ENCODE measurements around the gene VWA7. TPM values are rescaled to one million over a fixed set of nuclear protein-coding genes. Genes with fewer than 3 reads are reported as not detected.
A peak's percentile ranks its signal among the peaks of the same experiment; 100 is the strongest.

Gene VWA7
- polyA plus RNA-seq, 2 of the 4 experiments (the other 2 are of a cell fraction): 1.1 TPM

DNA sequence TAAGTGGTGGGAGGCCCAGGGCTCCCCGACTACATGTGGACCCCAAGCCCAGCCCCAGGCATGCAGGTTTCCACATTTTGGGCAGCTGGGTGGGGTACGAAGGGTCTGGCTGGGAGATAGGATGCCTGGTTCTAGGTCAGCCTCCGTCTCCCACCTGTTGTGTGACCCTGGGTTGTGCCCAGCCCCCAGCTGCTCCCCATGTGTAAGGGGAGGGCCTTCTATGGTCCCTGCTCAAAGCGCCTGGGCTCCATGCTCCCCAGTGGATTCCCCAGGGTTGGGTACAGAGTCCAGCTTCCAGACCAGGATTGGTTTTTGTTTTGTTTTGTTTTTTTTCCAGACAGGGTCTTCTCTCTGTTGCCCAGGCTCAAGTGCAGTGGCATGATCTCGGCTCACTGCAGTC is 1.1 kb upstream of the VWA7 start (continued):
- TF ChIP-seq, protein P1, sequence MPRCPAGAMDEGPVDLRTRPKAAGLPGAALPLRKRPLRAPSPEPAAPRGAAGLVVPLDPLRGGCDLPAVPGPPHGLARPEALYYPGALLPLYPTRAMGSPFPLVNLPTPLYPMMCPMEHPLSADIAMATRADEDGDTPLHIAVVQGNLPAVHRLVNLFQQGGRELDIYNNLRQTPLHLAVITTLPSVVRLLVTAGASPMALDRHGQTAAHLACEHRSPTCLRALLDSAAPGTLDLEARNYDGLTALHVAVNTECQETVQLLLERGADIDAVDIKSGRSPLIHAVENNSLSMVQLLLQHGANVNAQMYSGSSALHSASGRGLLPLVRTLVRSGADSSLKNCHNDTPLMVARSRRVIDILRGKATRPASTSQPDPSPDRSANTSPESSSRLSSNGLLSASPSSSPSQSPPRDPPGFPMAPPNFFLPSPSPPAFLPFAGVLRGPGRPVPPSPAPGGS (IDR thresholded peaks at IDR 0.05): no peak
- TF ChIP-seq HEYL (CRISPR knock-in tag; IDR thresholded peaks at IDR 0.05): no peak

DNA sequence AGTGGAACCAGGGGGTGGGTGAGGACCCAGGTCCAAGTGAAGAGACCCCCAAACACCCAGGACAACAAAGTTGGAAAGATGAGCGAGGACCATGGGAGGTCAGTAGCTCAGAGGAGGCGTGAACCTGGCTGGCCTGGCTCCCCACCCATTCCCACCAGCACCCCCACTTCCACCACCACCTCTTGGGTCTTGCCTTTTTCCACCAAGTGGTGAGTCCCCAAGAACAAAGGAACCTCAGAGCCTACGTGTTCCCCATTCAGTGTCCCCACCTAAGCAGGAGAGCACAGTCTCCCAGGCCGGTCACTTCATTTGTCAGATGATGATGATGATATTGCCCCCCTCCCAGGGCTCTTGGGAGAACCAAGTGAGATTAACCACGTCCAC is 531 bp upstream of the VWA7 start:
- FAIRE-seq (no peak), DNase-seq (ENCODE audit: low read depth in 1 of 2, low spot score in 1 of 2) (no peak), ATAC-seq (no peak)
- peaks cover 32% of the 10 kb centered on the region for H3K4me1 ChIP-seq
- H3K4me3 ChIP-seq: no peak overlapping the region
- peak overlapping the region; percentile 70 to 86 for H3K27ac ChIP-seq
- no peaks in the 10 kb centered on the region for H3K9me3 ChIP-seq
- WGBS (ENCODE audit: missing lambda C conversion rate): 100% methylated on average over 5 of the region's 5 CpGs
- CTCF ChIA-PET: interaction anchor here (0.7 to 1.7 kb wide), 7 partner anchors 8 to 96 kb away, joined by 3 to 5 read pairs (median 4); partner anchors contain the start of genes LY6G5C and VARS1
- peak overlapping the region; percentile 89 for H3K4me2 ChIP-seq
- POLR2A ChIA-PET: interaction anchor here (0.9 to 1.1 kb wide), 4 partner anchors 29 to 50 kb away, joined by 3 to 7 read pairs (median 6); partner anchors contain the start of genes CLIC1, HSPA1A, HSPA1B and HSPA1L
- TF ChIP-seq BHLHE40 (IDR thresholded peaks at IDR 0.05; ENCODE audit: low read depth, low read length) (no peak), GATA3 (IDR thresholded peaks at IDR 0.05; ENCODE audit: borderline replicate concordance) (no peak)
- TF ChIP-seq, protein P2, sequence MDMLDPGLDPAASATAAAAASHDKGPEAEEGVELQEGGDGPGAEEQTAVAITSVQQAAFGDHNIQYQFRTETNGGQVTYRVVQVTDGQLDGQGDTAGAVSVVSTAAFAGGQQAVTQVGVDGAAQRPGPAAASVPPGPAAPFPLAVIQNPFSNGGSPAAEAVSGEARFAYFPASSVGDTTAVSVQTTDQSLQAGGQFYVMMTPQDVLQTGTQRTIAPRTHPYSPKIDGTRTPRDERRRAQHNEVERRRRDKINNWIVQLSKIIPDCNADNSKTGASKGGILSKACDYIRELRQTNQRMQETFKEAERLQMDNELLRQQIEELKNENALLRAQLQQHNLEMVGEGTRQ (IDR thresholded peaks at IDR 0.05): no peak

DNA sequence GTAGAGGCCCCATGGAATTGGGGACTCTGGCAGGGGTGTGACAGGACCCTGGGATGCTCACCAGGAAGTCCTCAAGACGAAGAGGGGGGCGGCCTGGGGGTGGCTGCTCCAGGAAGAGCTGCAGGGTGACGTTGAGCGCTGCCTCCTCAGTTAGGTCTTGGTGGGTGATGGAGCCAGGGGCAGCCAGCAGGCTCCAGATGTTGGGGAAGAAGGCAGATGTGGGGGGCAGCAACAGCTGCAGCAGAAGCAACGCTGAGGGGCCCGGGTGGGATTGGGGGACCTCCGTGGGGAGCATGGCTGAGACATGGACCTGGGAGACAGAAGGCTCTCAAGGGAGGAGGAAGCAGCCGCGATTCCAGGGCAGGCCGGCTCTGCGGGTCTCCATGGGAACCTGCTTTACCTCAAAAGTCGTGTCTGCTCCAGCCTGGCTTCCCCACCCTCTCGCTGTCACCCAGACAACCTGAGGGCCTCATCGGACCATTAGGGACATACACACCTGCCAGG is 591 bp downstream of the VWA7 start:
- TF ChIP-seq, protein P1 (IDR thresholded peaks at IDR 0.05): no peak
- TF ChIP-seq HEYL (CRISPR knock-in tag; IDR thresholded peaks at IDR 0.05) (no peak), CTCF (IDR thresholded peaks at IDR 0.05) (no peak), CHD4 (IDR thresholded peaks at IDR 0.05; ENCODE audit: borderline replicate concordance) (no peak)
- peak overlapping the region; percentile 70 to 86 for H3K27ac ChIP-seq
- H3K9me3 ChIP-seq: no peaks in the 10 kb centered on the region
- DNase-seq (ENCODE audit: low read depth in 1 of 2, low spot score in 1 of 2) (peak in 1 of 2 experiments; percentile 24), ATAC-seq (peak; percentile 37 to 44), FAIRE-seq (no peak)
- WGBS (ENCODE audit: missing lambda C conversion rate): 30% methylated on average over 11 of the region's 14 CpGs
- ChIA-PET CTCF (interaction anchor here (0.8 kb wide), 1 partner anchor 19 kb away, joined by 3 read pairs; no protein-coding TSS in a partner anchor), POLR2A (interaction anchor here (1.0 to 1.1 kb wide), 2 partner anchors 30 to 51 kb away, joined by 4 to 7 read pairs; partner anchors contain the start of genes HSPA1B and LSM2)
- peaks cover 32% of the 10 kb centered on the region for H3K4me1 ChIP-seq
- 0 out of 3 replicates have a peak overlapping the region, but pooled peaks have one; percentile 21 for H3K4me3 ChIP-seq
- peak overlapping the region; percentile 89 for H3K4me2 ChIP-seq

GRCh38 chr6:31775633-31776484 is 1.3 kb downstream of the VWA7 start:
- H3K4me2 ChIP-seq: peak overlapping the region; percentile 89
- ATAC-seq: peak in 1 of 2 experiments; percentile 5; a peak in 3 of 6 replicates
- POLR2A ChIA-PET: interaction anchor here (1.8 kb wide), 1 partner anchor 52 kb away, joined by 6 read pairs; the partner anchor contains the start of gene HSPA1B
- no peak for DNase-seq (ENCODE audit: low read depth in 1 of 2, low spot score in 1 of 2)
- no peak for FAIRE-seq
- no peak overlapping the region for H3K4me3 ChIP-seq
- no peaks in the 10 kb centered on the region for H3K9me3 ChIP-seq
- 87% methylated on average over 14 of the region's 32 CpGs for WGBS (ENCODE audit: missing lambda C conversion rate)
- peaks cover 32% of the 10 kb centered on the region for H3K4me1 ChIP-seq
- CTCF ChIA-PET: interaction anchor here (0.7 to 4.6 kb wide), 6 partner anchors 9 to 47 kb away, joined by 3 to 18 read pairs (median 4); partner anchors contain the start of genes DDAH2 and LSM2
- TF ChIP-seq GATA3 (IDR thresholded peaks at IDR 0.05; ENCODE audit: borderline replicate concordance) (no peak), PHF8 (IDR thresholded peaks at IDR 0.05; ENCODE audit: borderline replicate concordance, low read depth) (no peak), CHD2 (IDR thresholded peaks at IDR 0.05; ENCODE audit: low read length, partially characterized antibody) (no peak), FOSL2 (IDR thresholded peaks at IDR 0.05) (no peak), FOSL2 (CRISPR knock-in tag; IDR thresholded peaks at IDR 0.05) (no peak), BHLHE40 (IDR thresholded peaks at IDR 0.05; ENCODE audit: low read depth, low read length) (no peak), HOXB5 (CRISPR knock-in tag; IDR thresholded peaks at IDR 0.05) (no peak), NPAS2 (CRISPR knock-in tag; IDR thresholded peaks at IDR 0.05; ENCODE audit: borderline replicate concordance) (no peak), HOXB13 (CRISPR knock-in tag; IDR thresholded peaks at IDR 0.05; ENCODE audit: low read depth) (no peak), POLR2AphosphoS2 (conservative IDR thresholded peaks at IDR 0.05; ENCODE audit: low read length) (no peak), NR3C1 (IDR thresholded peaks at IDR 0.05) (no peak), CBX8 (IDR thresholded peaks at IDR 0.05) (no peak), RAD21 (conservative IDR thresholded peaks at IDR 0.05 in 1 of 2, IDR thresholded peaks at IDR 0.05 in 1 of 2) (no peak)
- peak overlapping the region; percentile 70 to 86; a peak in 5 of 6 replicates for H3K27ac ChIP-seq
